T-helper 1 cell (primary cell): ENCODE data around the gene WDR27.

Source experiments
- DNase-seq, 5 donors: peaks; one replicate each; pipeline ENCODE4 v3.0.0-alpha.2; 2012 to 2020

The WDR27 gene

DNA sequence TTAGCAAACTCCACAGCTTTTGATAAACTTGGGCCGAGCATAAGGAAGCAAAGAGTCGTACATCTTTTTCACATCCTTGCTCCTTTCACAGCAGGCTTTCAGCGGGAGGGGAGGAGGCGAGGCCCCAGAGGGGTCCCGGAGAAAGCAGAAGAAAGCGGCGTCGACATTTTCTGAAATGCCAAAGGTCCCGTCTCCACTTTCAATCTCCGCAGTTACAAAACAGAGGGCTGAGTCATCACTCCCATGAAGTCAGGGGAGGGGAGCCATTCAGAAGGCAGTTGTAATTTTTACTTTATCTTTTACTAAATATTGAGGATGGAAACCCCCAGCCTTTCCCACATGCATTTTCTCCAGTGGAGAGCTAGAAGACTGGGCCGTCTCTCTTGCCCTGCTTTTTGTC, 274.0 kb downstream of the WDR27 start:
- DNase-seq, result no peak

DNA sequence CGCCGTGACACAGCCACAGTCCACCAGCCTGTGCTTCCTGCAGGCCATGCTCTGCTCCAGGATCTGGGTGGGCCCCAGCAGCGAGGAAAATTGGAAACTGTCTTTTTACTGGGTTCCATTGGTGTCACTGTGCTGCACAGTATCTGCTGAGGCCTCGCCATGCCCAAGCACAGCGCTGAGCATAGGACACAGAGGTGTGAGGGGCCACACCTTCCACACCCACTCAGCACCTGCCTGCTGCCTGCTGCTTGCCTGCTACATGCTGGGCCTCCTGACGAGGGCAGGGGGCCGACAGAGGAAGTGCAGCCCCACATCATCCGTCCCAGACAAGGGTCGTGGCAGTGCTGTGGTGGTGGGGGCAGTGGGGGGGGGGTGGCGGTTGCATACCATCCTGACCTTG, 275.2 kb downstream of the WDR27 start:
- no peak for DNase-seq

DNA sequence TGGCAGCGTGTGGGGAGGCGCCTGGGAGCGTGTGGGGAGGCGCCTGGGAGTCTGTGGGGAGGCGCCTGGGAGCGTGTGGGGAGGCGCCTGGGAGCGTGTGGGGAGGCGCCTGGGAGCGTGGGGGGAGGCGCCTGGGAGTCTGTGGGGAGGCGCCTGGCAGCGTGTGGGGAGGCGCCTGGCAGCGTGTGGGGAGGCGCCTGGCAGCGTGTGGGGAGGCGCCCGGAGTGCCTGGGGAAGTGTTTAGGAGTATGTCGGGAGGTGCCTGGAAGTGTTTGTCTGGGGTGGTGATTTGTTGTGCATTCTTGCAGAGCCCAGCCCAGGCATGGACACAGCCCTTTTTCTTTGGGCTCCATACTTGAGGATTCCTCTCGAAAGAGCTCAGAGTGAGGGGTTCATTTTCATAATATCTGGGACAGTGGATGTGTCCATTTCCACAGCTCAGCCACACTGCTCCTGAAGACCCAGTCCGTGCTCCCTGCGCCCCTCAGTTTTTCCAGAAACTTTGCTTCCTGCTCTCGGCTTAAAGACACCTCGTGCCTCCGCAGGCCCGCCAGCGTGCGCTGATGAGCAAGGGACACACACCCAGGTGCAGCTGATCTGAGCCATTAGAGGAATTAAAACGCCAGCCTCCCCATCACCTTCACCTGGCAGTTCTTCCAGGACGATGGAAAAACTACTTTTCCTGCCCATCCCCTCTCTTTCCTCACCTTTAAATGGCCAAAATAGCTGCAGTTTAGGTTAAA, 276.0 kb downstream of the WDR27 start:
- DNase-seq, result no peak

DNA sequence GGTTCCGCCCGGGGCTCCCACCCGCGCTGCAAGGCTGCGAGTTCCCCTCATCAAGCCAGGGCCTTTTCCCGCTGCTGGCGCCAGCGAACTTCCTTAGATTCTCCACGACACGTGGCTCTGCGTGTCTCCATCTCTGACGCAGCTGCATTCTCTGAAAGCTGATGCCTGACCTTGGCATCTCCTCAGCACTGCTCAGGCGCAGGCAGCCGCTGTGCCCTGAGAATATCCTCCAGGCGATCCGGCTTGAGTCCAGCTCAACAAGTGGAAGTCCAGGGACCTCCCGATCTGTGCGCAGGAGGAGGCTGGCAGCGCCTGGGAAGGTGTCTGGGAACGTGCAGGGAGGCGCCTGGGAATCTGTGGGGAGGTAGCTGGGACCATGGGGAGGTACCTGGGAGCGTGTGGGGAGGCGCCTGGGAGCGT, 277.0 kb downstream of the WDR27 start:
- DNase-seq, result no peak

DNA sequence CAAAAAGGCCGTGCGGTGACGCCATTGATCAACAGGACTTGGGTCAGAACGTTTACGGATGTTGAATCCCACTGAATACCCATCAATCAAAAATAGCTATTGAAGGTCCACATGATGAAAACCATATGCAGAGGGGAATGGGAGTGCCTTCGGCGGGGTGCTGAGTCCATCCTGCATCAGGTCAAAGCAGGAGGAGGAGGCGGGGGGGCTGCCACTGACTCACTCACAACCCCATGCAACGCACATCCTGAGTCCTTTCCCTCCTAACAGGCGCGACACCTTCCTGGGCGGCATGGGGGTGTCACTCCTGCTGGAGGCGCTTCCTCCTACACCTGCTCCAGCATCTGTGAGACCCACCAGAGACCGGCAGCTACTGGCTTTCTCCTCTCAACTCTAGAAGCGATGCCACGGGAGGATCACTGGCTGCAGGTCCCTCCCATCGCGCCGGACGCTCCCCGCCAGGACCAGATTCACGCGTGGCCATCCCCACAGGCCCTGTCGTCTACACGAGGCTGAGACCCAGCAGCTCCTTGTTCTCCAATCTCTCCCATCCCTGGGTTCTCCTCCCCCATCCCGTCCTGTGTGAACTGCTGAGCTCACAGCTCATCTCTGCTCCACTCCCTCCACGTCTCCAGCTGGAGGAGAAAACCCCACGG, 277.6 kb downstream of the WDR27 start:
- DNase-seq, result no peak

DNA sequence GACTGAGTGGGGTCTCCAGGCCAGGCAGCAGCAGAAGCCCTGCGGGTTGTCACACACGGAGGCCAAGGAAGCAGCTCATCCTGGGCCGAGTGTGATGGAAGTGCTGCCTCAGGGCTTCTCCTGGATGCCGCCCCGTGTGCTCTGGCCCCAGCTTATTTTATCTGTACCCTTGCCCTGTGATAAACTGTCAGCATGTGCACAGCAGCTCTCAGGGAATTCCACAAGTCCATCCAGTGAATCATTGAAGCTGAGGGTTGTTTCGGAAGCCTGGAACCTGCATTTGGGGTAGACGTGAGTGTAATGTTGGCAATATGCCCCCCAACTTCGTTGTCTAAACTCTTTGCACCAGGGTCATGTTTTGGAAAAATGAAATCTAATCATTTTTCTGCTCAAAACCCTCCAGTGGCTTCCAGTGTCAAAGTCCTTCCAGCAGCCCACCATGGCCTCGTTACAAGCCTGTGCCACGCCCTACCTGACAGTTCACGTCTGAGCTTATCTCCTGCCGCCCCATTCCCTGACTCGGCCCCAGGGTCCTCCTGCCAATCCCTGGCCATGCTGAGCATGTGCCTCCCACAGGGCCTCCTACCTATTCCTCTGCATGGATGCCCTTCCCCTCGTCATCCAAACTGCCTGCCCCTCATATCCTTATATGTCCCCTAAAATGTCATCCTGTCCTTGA, 280.1 kb downstream of the WDR27 start:
- DNase-seq, result no peak

DNA sequence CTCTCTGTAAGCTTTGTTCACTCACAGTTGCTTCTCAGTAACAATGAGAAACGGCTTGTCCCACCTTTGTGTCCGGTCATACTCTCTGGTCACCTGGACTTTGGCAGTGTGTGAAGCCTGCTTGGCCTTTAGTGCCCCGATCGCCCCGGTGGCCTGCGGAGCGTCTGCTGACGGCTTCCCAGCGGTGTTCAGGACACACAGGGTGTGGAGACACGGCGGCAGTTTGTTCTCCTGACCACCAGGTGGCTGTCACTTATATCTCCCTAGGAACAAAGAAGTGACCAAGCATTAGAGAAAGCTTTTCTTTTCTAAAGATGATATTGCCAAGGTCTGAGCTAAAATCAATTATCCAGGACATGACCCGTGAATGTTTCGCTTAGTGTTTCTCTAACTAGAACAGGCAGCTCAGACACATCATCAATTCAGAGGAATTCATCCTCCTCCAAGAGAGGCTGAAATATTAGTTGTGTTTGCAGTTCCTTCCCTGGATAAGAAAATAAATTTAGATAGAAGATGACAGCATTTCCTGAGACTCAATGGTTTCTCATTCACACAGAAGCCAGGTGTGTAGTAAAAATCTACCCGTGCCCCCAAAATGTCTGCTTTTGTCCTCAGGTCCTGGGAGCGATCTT, 280.8 kb downstream of the WDR27 start:
- DNase-seq, result no peak

DNA sequence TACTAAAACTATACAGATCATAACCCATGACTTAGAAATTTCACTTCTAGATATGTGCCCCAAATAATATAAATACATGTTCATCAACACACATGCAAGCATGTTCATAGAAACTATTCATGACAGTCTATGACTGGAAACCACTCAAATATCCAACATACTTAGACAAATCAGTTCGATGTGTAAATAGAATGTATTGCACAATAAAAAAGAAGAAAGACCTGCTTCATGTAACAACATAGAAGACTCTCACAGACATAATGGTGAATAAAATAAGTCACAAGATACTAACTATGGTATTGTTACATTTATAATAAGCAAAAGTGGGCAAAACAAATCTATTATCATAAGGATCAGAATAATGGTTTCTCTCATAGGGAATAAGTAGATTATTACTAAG, 284.7 kb downstream of the WDR27 start:
- no peak for DNase-seq

DNA sequence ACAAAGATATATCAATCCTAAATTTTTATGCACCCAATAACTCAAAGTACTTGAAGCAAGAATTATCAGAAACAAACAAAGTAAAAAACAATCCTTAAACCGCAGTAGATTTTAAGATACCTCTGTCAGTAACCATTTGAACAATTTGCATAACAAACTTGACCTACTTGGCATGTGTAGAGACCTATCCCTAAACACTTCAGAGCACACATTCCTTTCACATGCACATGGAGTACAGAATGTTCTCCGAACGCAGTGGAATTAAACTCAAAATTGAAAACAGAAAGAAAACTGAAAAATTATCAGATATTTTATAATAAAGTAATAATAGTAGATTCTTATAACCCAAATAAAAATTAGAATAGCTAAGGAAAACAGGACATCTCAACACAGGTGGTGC, 285.6 kb downstream of the WDR27 start:
- no peak for DNase-seq

DNA sequence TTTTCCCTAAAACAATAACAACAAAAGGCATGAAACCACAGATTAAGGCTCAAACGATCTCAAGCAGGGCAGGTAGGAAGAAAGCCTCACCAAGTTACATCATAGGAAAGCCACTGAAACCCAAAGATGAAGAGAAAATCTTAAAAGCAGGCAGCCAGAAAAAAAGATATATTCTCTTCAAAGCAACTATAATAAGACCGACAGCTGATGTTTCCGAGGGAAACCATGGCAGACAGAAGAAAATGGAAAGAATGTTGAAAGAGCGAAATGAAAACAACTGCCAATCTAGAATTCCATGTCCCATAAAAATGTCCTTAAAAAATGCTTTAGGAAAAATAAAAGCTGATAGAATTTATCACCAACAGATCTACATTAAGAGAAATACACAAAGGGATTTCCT, 286.6 kb downstream of the WDR27 start:
- no peak for DNase-seq

DNA sequence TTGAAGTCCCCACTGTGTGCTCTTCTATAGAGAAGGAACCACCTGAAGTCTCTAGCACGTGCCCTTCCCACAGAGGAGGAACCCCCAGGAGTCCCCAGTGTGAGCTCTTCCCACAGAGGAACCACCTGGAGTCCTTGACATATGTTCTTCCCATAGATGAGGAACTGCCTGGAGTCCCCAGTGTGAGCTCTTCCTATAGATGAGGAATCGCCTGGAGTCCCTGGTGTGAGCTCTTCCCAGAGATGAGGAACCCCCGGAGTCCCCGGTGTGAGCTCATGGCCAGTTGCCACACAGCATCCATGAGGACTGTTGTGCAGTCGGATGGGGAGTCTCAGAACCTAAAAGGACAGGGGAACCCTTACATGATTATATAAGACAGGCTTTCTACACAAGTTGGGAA, 290.1 kb downstream of the WDR27 start:
- DNase-seq, result no peak

DNA sequence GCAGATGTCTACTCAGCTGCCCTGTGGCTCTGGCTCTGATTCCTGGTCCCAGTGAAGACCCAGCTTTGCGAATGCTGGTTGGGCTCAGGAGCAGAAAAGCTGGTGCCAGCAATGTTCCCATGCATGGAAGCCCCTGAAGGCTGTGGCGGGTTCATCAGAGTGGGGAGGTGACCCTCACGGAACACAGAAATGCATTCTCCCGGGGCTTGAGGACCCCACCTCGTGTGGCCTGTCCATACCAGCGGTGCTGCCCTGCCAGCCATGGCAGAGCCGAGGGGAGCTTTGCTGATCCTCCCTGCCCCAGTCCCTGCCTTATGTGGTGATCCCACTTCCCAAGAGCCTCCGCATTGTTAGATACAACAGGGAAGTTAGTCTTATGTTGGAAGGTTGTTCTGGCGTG, 290.5 kb downstream of the WDR27 start:
- DNase-seq, result no peak

DNA sequence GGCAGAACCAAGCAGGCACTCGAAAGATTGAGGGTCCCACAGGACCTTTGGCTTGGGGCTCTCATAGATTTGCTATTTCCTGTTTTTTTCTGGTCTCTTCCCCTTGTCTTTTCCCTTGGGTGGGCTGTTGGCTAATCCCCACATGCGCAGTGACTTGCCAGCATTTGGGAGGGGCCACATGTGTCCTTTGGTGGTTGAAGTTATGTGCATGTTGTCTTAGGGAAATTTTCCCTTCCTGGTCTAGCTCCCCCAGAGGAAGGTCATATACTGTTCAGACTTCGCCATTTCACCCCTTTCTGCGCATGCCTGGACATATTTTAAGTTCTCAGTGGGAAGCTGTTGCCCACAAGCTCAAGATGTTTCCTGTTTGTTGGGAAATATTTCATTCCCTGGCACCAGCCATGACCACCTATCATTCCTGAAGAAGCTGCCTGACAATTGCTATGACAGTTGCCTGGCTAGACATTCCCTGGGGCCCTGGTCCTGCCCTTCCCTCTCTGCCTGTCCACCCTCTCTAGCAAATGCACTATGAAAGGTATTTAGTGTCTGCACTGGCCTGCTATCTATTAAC, 292.0 kb downstream of the WDR27 start:
- DNase-seq, result no peak

DNA sequence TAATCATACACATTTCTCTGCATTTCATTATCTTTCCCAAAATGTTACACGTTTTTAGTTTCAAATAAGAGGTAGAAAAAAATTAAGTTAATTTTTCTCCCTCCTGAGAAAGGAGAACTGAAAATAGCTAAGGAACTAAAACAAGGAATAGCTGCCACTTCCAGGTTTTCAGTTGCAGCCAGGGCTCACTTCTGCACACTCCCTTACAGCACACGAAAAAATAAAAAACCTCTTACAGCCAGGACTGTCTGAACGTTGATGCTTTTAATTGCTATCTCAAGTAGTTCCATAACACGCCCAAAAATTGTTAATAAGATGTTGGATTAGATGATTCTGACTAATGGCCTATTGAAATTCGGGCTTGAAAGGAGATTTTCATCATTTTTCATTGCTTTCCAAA, 294.5 kb downstream of the WDR27 start:
- DNase-seq, result no peak
